Activated naive CD8-positive, alpha-beta T cell (primary cell): Measurements from ENCODE around the gene PXDN.
"Not testable (repeated sequence)": the region's sequence is repeated elsewhere in the genome, so short reads cannot be mapped to it uniquely, and the experiment has no call there.

Experiments
- H3K27ac Mint-ChIP-seq: one replicate; pipeline ENCODE4 v1.8.0; 2021; ENCODE audit warnings: mixed read lengths
- H3K27me3 Mint-ChIP-seq: one replicate; pipeline ENCODE4 v1.8.0; 2021; ENCODE audit warnings: mixed read lengths
- H3K36me3 Mint-ChIP-seq: one replicate; pipeline ENCODE4 v1.8.0; 2021; ENCODE audit warnings: mixed read lengths
- H3K4me1 Mint-ChIP-seq: one replicate; pipeline ENCODE4 v1.8.0; 2021; ENCODE audit warnings: low read depth, mixed read lengths
- H3K4me3 Mint-ChIP-seq: one replicate; pipeline ENCODE4 v1.8.0; 2021; ENCODE audit warnings: mild to moderate bottlenecking, mixed read lengths
- H3K9me3 Mint-ChIP-seq: one replicate; pipeline ENCODE4 v1.8.0; 2021; ENCODE audit warnings: low read depth, mixed read lengths

PXDN gene

DNA sequence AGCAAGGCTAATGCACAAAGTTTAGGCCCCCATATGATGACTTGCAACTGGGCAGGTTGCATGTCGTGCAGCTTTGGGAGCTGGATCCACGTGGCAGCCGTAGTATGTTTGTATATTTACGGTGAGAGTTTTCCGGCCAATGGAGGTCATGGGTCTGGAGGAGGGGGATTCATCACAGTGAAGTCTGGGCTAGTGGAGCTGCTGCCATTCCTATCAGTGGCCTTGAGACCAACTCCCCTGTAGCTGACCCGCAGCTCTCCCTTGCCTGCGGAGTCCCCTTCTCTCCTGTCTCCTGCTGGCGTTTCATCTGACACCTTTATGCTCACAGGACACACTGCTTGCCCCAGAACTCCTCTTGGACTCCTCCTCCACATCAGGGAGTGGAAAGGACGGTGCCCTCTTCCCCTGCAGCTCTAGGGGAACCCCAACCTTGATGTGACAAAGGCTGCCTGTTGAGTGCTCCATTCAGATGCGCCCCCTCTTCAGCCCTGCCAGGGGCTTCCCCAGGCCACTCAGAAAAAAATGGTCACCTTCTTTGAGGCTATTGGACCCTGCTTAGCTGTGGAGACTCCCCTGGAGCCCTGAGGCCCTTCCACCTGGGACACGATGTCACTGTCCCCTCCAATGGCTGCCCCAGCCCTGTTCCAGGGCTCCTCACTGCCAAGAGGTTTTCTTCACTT is 121.7 kb downstream of the PXDN start:
- H3K4me3 Mint-ChIP-seq: no peak overlapping the region
- no peaks in the 10 kb centered on the region for H3K9me3 Mint-ChIP-seq
- no peak overlapping the region for H3K27ac Mint-ChIP-seq
- no peaks in the 10 kb centered on the region for H3K4me1 Mint-ChIP-seq
- H3K27me3 Mint-ChIP-seq: peaks cover 1% of the 10 kb centered on the region
- no peaks in the 10 kb centered on the region for H3K36me3 Mint-ChIP-seq

DNA sequence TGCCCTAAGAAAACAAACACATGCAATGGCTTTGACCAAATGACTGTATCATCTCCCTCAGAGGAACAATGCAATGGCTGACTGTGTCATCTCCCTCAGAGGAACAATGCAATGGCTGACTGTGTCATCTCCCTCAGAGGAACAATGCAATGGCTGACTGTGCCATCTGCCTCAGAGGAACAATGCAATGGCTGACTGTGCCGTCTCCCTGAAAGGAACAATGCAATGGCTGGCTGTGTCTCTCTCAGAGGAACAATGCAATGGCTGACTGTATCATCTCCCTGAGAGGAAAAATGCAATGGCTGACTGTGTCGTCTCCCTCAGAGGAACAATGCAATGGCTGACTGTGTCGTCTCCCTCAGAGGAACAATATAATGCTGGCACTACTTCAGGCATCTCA is 122.3 kb downstream of the PXDN start:
- not testable (repeated sequence) for H3K9me3 Mint-ChIP-seq, H3K27ac Mint-ChIP-seq, H3K4me1 Mint-ChIP-seq, H3K36me3 Mint-ChIP-seq, H3K4me3 Mint-ChIP-seq, H3K27me3 Mint-ChIP-seq

DNA sequence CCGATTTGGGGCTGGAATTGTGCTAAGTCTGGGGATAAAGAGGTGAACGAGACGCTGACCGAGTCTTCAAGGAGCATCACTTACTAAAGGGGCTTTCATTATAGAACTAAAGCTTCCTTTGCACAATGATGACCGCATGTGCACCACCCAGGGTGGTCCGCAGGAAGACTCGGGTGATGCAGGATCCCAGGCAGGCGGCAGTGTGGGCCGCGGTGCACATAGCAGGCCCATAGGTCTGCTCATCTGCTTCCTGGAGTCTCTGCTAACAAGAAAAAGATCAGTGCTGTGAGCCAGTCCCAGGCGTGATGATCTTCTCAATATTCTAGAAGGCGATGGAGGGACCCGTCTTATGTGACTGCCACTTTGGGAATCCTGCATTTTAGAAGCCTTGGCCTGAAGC is 122.8 kb downstream of the PXDN start:
- Mint-ChIP-seq H3K27me3 (no peaks in the 10 kb centered on the region), H3K4me3 (no peak overlapping the region), H3K36me3 (no peaks in the 10 kb centered on the region), H3K9me3 (no peaks in the 10 kb centered on the region), H3K27ac (no peak overlapping the region), H3K4me1 (no peaks in the 10 kb centered on the region)

DNA sequence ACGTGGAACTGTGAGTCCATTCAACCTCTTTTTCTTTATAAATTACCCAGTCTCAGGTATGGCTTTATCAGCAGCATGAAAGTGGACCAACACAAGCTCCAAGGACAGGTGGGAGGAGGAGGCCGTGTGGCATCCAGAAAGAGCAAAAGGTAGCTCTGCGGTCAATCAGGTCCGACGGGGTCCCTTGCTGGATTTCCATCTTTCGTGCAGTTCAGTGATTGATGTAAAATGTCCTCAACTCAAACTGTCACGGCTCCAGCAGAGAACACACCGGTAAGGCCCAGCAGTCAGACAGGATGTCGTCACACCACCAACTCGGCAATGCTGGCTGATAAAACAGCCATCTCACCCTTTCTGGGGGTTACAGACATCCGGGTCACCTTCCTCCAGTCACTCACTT is 123.3 kb downstream of the PXDN start:
- Mint-ChIP-seq H3K27me3 (no peaks in the 10 kb centered on the region), H3K27ac (no peak overlapping the region), H3K4me3 (no peak overlapping the region), H3K4me1 (no peaks in the 10 kb centered on the region), H3K36me3 (no peaks in the 10 kb centered on the region), H3K9me3 (no peaks in the 10 kb centered on the region)

DNA sequence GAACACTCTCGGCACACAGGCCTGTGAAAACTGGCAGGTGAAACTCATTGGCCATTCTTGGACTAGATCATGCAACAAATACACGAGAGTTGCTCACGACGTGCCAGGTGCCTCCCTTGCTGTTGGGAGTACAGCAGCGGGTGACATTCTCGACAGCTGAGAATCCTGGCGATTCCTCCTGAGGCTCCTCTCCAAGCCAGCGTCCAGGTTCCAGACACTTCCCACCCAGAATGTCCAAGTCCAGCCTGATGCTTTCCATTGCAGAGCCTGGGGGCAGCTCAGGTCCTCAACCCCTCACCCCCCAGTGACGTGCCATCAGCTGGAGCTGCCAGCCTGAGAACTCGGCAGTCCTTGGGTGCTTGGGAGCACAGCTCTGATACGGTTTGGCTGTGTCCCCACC is 124.2 kb downstream of the PXDN start:
- Mint-ChIP-seq H3K27me3 (no peaks in the 10 kb centered on the region), H3K9me3 (no peaks in the 10 kb centered on the region), H3K27ac (no peak overlapping the region), H3K4me1 (no peaks in the 10 kb centered on the region), H3K36me3 (no peaks in the 10 kb centered on the region), H3K4me3 (no peak overlapping the region)

DNA sequence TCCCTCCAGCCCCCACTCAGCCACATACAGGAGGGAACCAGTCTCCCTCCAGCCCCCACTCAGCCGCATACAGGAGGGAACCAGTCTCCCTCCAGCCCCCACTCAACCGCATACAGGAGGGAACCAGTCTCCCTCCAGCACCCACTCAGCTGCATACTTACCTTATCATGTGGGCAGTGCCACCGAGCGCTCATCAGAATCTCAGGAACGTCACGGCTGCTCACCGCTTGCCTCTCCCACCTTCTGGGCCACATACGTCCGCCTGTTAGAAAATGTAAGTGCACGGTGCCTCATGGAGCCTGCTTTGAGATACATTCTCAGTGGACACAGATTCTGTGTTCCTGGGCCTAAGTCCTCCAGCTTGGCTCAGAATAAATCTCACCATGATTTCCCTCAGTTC is 124.8 kb downstream of the PXDN start:
- H3K4me1 Mint-ChIP-seq: no peaks in the 10 kb centered on the region
- no peak overlapping the region for H3K4me3 Mint-ChIP-seq
- no peaks in the 10 kb centered on the region for H3K9me3 Mint-ChIP-seq
- H3K27me3 Mint-ChIP-seq: peaks cover under 1% of the 10 kb centered on the region
- H3K27ac Mint-ChIP-seq: no peak overlapping the region
- H3K36me3 Mint-ChIP-seq: peaks cover under 1% of the 10 kb centered on the region

DNA sequence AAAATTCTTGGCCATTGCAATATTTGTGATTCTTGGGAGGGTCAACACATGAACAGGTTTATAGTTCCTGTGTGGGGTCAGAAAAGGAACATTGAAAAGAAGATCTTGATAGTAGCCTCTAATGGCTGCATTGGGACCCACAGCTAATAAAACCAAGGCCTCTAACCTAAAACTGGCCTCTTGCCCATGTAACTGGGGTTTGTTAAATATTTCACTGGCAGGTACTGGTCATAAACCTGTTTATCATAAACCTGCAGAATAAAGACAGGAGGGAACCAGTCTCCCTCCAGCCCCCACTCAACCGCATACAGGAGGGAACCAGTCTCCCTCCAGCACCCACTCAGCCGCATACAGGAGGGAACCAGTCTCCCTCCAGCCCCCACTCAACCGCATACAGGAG is 125.3 kb downstream of the PXDN start:
- Mint-ChIP-seq H3K27me3 (peaks cover 3% of the 10 kb centered on the region), H3K9me3 (no peaks in the 10 kb centered on the region), H3K4me1 (no peaks in the 10 kb centered on the region), H3K27ac (no peak overlapping the region), H3K36me3 (peaks cover 2% of the 10 kb centered on the region), H3K4me3 (no peak overlapping the region)

DNA sequence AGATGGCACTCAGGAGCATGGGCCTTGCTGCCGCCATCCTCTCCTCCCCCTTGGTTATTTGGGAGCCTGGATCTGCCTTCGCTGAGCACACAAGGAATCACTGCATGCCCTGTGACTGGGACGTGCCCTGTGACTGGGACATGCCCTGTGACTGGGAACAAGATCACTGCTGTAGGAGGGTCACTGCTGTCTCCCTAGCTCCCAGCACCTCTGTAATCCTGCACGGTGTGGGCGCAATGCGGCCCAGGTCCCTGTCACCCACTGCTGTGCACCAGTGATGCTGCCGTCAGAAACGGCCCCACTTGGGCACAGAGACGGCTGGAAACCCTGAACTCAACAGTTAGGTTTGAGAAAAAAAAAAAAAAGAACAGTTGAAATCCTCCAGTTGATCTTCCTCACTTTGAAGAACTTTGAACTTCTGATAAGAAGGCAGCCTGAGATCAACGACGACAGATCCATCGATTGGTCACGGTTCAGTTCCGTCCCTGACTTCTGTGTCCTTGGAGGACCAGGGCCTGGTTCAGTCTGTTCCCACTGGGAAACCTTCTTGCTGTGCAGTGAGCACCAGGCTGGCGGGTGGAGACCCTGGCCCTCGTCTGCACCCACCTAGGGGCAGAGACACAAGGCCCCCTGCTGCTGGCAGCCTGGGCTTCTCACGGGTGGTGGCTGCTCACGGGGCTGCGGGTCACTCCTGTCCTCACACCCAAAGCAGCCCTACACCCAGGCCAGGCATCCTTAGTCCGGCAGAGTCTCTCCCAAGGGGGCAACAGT is 125.9 kb downstream of the PXDN start:
- Mint-ChIP-seq H3K9me3 (no peaks in the 10 kb centered on the region), H3K36me3 (peaks cover 2% of the 10 kb centered on the region), H3K4me1 (no peaks in the 10 kb centered on the region), H3K4me3 (no peak overlapping the region), H3K27me3 (peaks cover 3% of the 10 kb centered on the region), H3K27ac (no peak overlapping the region)

DNA sequence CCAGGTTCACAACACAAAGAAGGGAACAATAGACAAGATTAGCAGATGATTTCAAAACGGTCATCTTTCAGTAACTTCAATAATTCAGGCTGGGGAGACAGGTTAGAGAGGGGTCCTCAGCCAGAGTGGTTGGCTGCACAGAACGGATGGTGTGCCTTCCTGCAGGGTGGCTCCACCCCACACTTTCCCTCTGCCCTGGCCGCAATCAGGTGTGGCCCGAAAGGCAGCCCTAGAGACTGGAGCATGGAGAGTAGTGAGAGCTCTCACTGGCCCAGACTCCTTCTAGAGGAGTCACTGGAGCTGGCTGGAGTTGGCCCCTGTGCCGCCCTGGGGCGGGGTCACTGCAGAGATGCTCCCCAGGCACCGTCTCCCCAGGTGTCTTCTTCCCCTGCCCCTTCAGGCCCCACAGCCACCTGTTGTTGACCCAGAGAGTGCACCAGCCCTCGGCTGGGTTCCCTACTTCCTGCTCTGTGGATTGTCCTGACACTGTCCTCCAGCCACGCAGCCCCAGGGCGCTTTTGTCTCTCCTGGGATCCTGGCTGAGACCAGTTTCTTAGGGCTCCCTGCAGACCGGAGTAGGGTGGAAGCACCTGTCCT is 126.8 kb downstream of the PXDN start:
- Mint-ChIP-seq H3K4me3 (no peak overlapping the region), H3K27ac (no peak overlapping the region), H3K4me1 (no peaks in the 10 kb centered on the region), H3K27me3 (peaks cover 3% of the 10 kb centered on the region), H3K9me3 (no peaks in the 10 kb centered on the region), H3K36me3 (peaks cover 2% of the 10 kb centered on the region)

DNA sequence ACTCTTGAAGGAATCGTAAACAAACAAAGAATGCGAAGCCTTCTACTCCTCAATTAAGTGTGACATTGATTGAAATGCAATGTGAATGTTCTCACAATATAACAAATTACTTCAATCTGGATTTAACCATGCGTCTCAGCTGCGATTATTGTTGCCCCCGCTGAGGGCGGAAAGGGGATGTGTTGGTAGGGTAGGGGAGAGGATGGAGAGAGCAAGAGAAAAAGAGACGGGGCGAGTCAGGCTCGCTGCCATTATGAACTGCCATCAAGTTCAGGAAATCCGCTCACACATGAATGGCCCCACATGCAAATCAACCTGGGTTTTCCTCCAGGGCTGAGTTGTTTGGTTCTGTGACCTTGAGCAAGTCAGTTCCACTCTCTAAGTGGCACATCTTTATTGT is 129.8 kb downstream of the PXDN start:
- H3K4me1 Mint-ChIP-seq: no peaks in the 10 kb centered on the region
- peaks cover 3% of the 10 kb centered on the region for H3K27me3 Mint-ChIP-seq
- H3K4me3 Mint-ChIP-seq: no peak overlapping the region
- no peak overlapping the region for H3K27ac Mint-ChIP-seq
- H3K9me3 Mint-ChIP-seq: no peaks in the 10 kb centered on the region
- H3K36me3 Mint-ChIP-seq: peaks cover 2% of the 10 kb centered on the region

DNA sequence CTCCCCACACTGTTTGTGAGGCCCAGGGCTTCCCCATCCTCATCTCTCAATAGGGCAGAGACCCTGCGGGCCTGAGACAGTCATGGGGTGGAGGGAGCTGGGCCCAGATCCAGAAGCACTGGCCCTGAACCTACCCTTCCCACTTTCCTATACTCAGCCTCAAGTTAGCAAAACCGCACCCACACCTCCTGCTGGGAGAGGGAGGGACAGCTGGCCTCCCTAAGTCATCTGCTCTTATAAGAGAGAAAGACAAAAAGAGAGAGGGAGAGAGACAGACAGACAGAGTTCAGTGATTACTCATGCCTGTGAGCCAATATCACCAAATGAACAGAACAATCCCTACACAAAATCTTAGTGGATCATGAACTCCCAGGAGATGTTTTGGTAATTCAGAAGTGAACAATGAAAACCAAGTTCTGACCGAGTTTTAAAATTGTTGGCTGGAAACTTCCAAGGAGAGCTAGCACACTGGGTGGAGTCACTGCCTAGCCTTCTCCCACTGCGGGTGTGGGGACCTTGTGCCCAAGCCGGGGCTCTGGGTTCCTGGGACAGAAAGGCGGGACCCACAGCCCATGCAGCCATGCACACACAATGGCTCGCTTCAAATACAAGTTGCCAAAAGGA is 130.5 kb downstream of the PXDN start:
- no peaks in the 10 kb centered on the region for H3K4me1 Mint-ChIP-seq
- H3K4me3 Mint-ChIP-seq: no peak overlapping the region
- H3K27me3 Mint-ChIP-seq: peaks cover 3% of the 10 kb centered on the region
- no peak overlapping the region for H3K27ac Mint-ChIP-seq
- no peaks in the 10 kb centered on the region for H3K9me3 Mint-ChIP-seq
- H3K36me3 Mint-ChIP-seq: peaks cover 2% of the 10 kb centered on the region

DNA sequence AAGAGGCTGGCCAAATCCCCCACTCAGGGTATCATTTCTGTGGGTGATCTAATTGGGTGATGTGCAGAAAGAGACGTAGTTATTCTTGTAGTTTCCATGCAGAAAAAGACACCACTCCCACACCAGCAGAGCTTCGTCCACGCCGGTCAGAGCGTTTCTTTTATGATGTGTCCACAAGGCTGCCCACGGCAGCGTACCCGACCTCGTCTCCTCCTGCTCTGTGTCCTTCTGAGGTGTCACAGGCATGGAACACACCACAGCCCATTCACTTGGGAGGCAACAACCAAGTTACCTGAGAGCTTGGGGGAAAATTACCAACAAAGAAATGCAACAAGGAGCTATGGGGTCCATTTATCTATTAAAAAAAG is 131.3 kb downstream of the PXDN start:
- Mint-ChIP-seq H3K4me3 (no peak overlapping the region), H3K4me1 (no peaks in the 10 kb centered on the region), H3K27me3 (peaks cover 3% of the 10 kb centered on the region), H3K9me3 (no peaks in the 10 kb centered on the region), H3K27ac (no peak overlapping the region), H3K36me3 (peaks cover 2% of the 10 kb centered on the region)

DNA sequence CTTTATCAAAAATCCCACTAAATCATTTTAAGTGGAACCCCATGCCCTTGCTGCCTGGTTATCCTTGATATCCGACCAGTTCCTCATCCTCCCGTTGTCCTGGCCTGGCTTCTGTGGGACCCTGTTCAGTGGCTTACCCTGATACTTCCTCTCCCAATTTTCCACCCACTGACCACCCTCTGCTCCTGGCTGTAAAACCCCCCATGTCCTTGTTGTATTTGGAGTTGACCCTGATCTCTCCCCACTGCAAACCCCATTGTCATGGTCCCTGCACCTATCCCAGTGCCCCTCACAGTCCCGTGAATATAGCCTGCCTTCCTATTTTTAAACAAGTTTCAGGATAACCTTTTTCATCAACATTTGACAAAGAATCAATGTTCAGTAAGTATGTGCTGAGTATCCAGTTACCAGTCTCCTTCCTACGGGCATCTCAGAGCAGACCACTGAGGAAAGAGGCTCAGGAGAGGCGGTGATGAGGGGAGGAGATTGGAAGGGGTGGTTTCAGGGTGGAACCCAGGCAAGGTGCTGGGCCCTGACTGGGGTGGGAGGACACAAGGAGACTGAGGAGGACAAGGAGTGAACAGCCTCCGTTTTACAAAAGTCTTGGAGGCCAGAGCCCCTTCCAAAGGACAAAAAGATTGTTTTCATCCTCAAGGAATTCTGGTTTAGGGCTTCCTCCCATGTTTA is 131.8 kb downstream of the PXDN start:
- Mint-ChIP-seq H3K4me1 (no peaks in the 10 kb centered on the region), H3K27me3 (peaks cover 3% of the 10 kb centered on the region), H3K9me3 (no peaks in the 10 kb centered on the region), H3K36me3 (peaks cover 2% of the 10 kb centered on the region), H3K4me3 (no peak overlapping the region), H3K27ac (no peak overlapping the region)

DNA sequence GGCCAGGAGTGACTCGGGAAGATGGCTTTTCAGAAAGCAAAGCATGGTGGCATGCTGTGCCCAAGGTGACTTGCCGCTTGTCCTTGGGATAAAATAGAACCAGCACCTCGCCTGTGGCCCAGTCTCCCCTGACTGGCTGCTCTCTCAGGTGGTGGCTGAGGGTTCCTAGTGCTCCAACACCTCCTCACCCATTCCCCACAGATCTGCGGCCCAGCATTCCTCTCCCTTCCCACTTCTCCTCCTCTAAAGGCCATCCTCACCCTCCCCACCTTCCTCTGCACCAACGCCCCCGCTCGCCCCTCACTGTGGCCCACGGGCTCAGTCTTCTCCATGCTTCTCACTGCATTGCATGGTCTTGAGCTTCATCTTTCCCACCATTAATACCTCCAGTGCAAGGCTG is 132.4 kb downstream of the PXDN start:
- no peak overlapping the region for H3K4me3 Mint-ChIP-seq
- no peaks in the 10 kb centered on the region for H3K9me3 Mint-ChIP-seq
- H3K27ac Mint-ChIP-seq: no peak overlapping the region
- no peaks in the 10 kb centered on the region for H3K4me1 Mint-ChIP-seq
- peaks cover 2% of the 10 kb centered on the region for H3K36me3 Mint-ChIP-seq
- H3K27me3 Mint-ChIP-seq: peaks cover 6% of the 10 kb centered on the region

DNA sequence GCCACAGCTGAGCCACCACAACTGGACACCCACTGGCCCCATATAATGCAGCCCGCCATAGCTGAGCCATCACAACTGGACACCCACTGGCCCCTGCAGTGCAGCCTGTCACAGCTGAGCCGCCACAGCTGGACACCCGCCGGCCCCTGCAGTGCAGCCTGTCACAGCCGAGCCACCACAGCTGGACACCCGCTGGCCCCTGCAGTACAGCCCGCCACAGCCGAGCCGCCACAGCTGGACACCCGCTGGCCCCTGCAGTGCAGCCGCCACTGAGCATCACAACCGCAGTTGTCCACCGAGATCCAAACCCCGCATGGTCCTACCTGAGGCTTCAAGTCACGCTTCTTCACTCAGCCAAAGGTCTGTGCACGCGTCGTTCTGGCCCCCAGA is 134.2 kb downstream of the PXDN start:
- peaks cover 7% of the 10 kb centered on the region for H3K27me3 Mint-ChIP-seq
- no peak overlapping the region for H3K4me3 Mint-ChIP-seq
- H3K27ac Mint-ChIP-seq: no peak overlapping the region
- peaks cover 1% of the 10 kb centered on the region for H3K4me1 Mint-ChIP-seq
- H3K36me3 Mint-ChIP-seq: peaks cover 2% of the 10 kb centered on the region
- H3K9me3 Mint-ChIP-seq: no peaks in the 10 kb centered on the region
